GM12865 (cell line): ENCODE data around the gene GAREM2.

Experiments
- DNase-seq: peaks from one replicate; pipeline ENCODE4 v3.0.0; 2010; ENCODE audit warnings: low read depth
- H3K4me3 ChIP-seq: 2 replicates; pipeline ENCODE4 v1.5.1; 2011; ENCODE audit warnings: mild to moderate bottlenecking, low read depth, low read length, control low read depth
- TF ChIP-seq, protein P1 (sequence below): IDR thresholded peaks from 2 replicates; pipeline ENCODE4 v1.5.1; 2011; ENCODE audit warnings: low read length, control low read depth, low read depth, inconsistent platforms; ENCODE audit not compliant: insufficient read depth; ENCODE audit errors: missing control alignments

The GAREM2 gene

GRCh38 chr2:26139269-26140183, 33.4 kb upstream of the GAREM2 start:
- H3K4me3 ChIP-seq, result no peak overlapping the region
- DNase-seq, result peak; percentile 7
- TF ChIP-seq, protein P1, sequence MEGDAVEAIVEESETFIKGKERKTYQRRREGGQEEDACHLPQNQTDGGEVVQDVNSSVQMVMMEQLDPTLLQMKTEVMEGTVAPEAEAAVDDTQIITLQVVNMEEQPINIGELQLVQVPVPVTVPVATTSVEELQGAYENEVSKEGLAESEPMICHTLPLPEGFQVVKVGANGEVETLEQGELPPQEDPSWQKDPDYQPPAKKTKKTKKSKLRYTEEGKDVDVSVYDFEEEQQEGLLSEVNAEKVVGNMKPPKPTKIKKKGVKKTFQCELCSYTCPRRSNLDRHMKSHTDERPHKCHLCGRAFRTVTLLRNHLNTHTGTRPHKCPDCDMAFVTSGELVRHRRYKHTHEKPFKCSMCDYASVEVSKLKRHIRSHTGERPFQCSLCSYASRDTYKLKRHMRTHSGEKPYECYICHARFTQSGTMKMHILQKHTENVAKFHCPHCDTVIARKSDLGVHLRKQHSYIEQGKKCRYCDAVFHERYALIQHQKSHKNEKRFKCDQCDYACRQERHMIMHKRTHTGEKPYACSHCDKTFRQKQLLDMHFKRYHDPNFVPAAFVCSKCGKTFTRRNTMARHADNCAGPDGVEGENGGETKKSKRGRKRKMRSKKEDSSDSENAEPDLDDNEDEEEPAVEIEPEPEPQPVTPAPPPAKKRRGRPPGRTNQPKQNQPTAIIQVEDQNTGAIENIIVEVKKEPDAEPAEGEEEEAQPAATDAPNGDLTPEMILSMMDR, result no peak

DNA sequence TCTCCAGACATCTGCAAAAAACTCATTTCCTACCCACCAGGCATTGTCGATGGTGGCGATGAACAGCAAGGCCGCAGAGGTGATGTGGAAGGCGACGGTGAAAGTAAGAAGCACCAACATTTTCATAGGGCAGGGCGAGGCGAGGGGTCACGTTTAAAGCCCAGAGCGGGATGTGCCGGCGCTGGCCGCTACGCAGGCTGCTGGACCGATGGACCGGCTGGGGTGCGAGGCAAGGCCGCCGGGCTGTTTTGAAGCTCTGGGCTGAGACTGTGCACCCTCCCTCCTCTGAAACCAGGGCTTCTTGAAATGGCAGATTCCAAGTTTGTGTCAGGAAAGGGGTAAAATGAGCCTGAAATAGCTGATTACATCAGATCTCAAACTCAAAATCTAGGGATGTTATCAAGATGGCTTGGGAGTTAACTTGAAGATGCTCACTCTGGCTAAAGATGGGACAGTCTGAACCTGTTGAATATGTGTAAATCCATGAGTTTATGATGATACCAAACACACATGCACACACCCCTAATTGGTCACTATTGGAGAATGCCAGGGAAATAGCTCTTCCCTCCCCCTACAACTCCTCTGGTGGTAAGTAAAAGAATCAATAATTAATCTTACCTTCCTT, 31.6 kb upstream of the GAREM2 start:
- no peak for DNase-seq
- TF ChIP-seq, protein P1, result no peak
- H3K4me3 ChIP-seq, result no peak overlapping the region

DNA sequence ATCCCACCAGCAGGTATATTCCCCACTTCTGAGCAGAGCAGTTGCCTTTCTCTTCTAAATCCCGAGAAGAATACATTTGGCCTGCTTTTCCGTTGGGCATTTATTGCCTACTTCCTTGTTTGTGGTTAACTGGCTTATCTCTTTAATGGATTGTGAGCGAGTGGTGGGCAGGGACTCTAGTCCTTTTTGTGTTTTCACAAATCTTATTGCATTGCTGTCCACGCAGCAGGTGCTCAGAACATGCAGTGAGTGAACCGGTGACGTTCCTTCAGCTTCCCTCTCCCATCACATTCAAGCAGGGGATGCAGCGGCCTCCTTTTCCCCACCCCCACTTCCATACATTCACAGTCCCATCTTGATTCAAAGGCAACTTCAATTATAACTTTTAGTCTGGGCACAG, 28.9 kb upstream of the GAREM2 start:
- no peak overlapping the region for H3K4me3 ChIP-seq
- TF ChIP-seq, protein P1, result no peak
- DNase-seq, result no peak

GRCh38 chr2:26144953-26145680, 27.8 kb upstream of the GAREM2 start:
- H3K4me3 ChIP-seq, result no peak overlapping the region
- TF ChIP-seq, protein P1, result peak; percentile 68

GRCh38 chr2:26148501-26148900, 24.4 kb upstream of the GAREM2 start:
- TF ChIP-seq, protein P1, result no peak
- H3K4me3 ChIP-seq, result no peak overlapping the region
- DNase-seq, result no peak

More at GRCh38 chr2:26144953-26145680, 27.8 kb upstream of the GAREM2 start:
- peak; percentile 78 for DNase-seq

- no peak for DNase-seq
- H3K4me3 ChIP-seq, result no peak overlapping the region
- TF ChIP-seq, protein P1, result no peak
These were observed 22.6 kb upstream of the GAREM2 start for GRCh38 chr2:26150243-26150642.
